Neural progenitor cell (in vitro differentiated cells): ENCODE data around the gene FAM204A. TPM values are rescaled to one million over a fixed set of nuclear protein-coding genes. Genes with fewer than 3 reads are reported as not detected.

Experiments used
- DNase-seq: peaks from one replicate; pipeline ENCODE4 v3.0.0-alpha.2; 2016; ENCODE audit warnings: low spot score
- H2AFZ ChIP-seq: fragments of 200-600 bp; sonication (generic); replicated peaks from 2 replicates; pipeline ENCODE4 v1.6.1; 2016; ENCODE audit warnings: antibody characterized with exemption
- H3F3A ChIP-seq: fragments of 200-600 bp; sonication (generic); 2 replicates; pipeline ENCODE4 v1.6.1; 2016; ENCODE audit warnings: antibody characterized with exemption, low read depth
- H3K27ac ChIP-seq: fragments of 200-600 bp; sonication (generic); 2 replicates; pipeline ENCODE4 v1.5.1; 2016; ENCODE audit warnings: mild to moderate bottlenecking
- H3K27me3 ChIP-seq: fragments of 200-600 bp; sonication (generic); 2 replicates; pipeline ENCODE4 v1.6.1; 2016; ENCODE audit warnings: mild to moderate bottlenecking, moderate library complexity
- H3K36me3 ChIP-seq: fragments of 200-600 bp; sonication (generic); 2 replicates; pipeline ENCODE4 v1.5.1; 2016
- H3K4me1 ChIP-seq: fragments of 200-600 bp; sonication (generic); 2 replicates; pipeline ENCODE4 v1.6.1; 2016; ENCODE audit warnings: mixed run types
- H3K4me2 ChIP-seq: fragments of 200-600 bp; sonication (generic); 2 replicates; pipeline ENCODE4 v1.6.1; 2016
- H3K4me3 ChIP-seq: fragments of 200-600 bp; sonication (generic); 2 replicates; pipeline ENCODE4 v1.5.1; 2016
- H3K79me2 ChIP-seq: fragments of 200-600 bp; sonication (generic); 2 replicates; pipeline ENCODE4 v1.6.1; 2016; ENCODE audit warnings: low read depth
- H3K9ac ChIP-seq: fragments of 200-600 bp; sonication (generic); 2 replicates; pipeline ENCODE4 v1.6.1; 2016
- H3K9me3 ChIP-seq: fragments of 200-600 bp; sonication (generic); 2 replicates; pipeline ENCODE4 v1.5.1; 2016; ENCODE audit warnings: low read depth
- H4K20me1 ChIP-seq: fragments of 200-600 bp; sonication (generic); 2 replicates; pipeline ENCODE4 v1.6.1; 2016; ENCODE audit warnings: low read depth
- H3K27ac Mint-ChIP-seq: 3 replicates; pipeline ENCODE4 v1.8.0; 2021; ENCODE audit warnings: mixed read lengths
- H3K27me3 Mint-ChIP-seq: 2 replicates; pipeline ENCODE4 v1.8.0; 2022; ENCODE audit warnings: low read depth, mild to moderate bottlenecking, inconsistent platforms, moderate library complexity, mixed read lengths; ENCODE audit not compliant: insufficient read depth
- H3K36me3 Mint-ChIP-seq: 3 replicates; pipeline ENCODE4 v1.8.0; 2021; ENCODE audit warnings: mixed read lengths
- H3K4me1 Mint-ChIP-seq: 3 replicates; pipeline ENCODE4 v1.8.0; 2021; ENCODE audit warnings: mixed read lengths
- H3K4me3 Mint-ChIP-seq: 3 replicates; pipeline ENCODE4 v1.8.0; 2021; ENCODE audit warnings: mild to moderate bottlenecking, moderate library complexity, mixed read lengths
- H3K9me3 Mint-ChIP-seq: 3 replicates; pipeline ENCODE4 v1.8.0; 2020; ENCODE audit warnings: mixed read lengths
- EZH2 ChIP-seq: fragments of 200-600 bp; sonication (generic); IDR thresholded peaks from 2 replicates; pipeline ENCODE4 v1.6.1; 2017; ENCODE audit warnings: antibody characterized with exemption, mild to moderate bottlenecking, moderate library complexity
- EZH2phosphoT487 ChIP-seq: fragments of 200-600 bp; sonication (generic); IDR thresholded peaks from 2 replicates; pipeline ENCODE4 v1.6.1; 2017; ENCODE audit warnings: antibody characterized with exemption
- total RNA-seq: library from RNA; depleted of rRNA; stranded (reverse); fragments of >200 nt; gene quantifications from 2 replicates; pipeline ENCODE4 v1.2.3, GENCODE V29; 2015; ENCODE audit warnings: low replicate concordance
- TF ChIP-seq, protein P1 (sequence below): fragments of 200-600 bp; sonication (generic); IDR thresholded peaks from 2 replicates; pipeline ENCODE4 v1.5.1; 2017; ENCODE audit warnings: antibody characterized with exemption, mild to moderate bottlenecking

FAM204A gene
- total RNA-seq, 1 donor from 2014 or later = 77.7 TPM

DNA sequence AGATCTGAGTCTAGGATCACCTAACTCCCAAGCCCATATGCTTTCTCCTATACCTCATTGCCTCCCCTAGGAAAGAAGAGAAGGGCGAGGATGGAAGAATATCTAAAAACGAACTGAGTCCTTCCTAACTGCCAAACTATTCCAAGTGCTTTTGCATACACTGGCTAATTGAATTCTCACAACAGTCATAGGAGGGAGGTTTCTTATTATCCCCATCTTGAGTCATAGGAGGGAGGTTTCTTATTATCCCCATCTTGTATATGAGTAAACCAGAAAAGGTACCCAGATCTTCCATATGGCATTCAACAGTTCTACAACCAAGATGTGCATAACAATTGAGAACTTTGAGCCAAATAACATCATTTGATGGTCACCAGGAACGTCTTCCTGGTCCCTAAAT is 13.1 kb upstream of the FAM204A start:
- TF ChIP-seq, protein P1, sequence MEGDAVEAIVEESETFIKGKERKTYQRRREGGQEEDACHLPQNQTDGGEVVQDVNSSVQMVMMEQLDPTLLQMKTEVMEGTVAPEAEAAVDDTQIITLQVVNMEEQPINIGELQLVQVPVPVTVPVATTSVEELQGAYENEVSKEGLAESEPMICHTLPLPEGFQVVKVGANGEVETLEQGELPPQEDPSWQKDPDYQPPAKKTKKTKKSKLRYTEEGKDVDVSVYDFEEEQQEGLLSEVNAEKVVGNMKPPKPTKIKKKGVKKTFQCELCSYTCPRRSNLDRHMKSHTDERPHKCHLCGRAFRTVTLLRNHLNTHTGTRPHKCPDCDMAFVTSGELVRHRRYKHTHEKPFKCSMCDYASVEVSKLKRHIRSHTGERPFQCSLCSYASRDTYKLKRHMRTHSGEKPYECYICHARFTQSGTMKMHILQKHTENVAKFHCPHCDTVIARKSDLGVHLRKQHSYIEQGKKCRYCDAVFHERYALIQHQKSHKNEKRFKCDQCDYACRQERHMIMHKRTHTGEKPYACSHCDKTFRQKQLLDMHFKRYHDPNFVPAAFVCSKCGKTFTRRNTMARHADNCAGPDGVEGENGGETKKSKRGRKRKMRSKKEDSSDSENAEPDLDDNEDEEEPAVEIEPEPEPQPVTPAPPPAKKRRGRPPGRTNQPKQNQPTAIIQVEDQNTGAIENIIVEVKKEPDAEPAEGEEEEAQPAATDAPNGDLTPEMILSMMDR = no peak
- no peak for TF ChIP-seq EZH2phosphoT487
- no peak for TF ChIP-seq EZH2
- Mint-ChIP-seq H3K9me3 (no peaks in the 10 kb centered on the region), H3K36me3 (no peaks in the 10 kb centered on the region), H3K27ac (no peak overlapping the region), H3K4me1 (no peaks in the 10 kb centered on the region), H3K4me3 (no peak overlapping the region), H3K27me3 (peaks cover 4% of the 10 kb centered on the region)
- no peak for DNase-seq
- Histone ChIP-seq H3K9me3 (no peaks in the 10 kb centered on the region), H3K79me2 (no peaks in the 10 kb centered on the region), H2AFZ (no peak overlapping the region), H3K36me3 (no peaks in the 10 kb centered on the region), H3K4me2 (no peak overlapping the region), H3K9ac (no peak overlapping the region), H3K27me3 (peaks cover 15% of the 10 kb centered on the region), H3K27ac (no peak overlapping the region), H3K4me3 (no peak overlapping the region), H3F3A (no peaks in the 10 kb centered on the region), H4K20me1 (no peaks in the 10 kb centered on the region), H3K4me1 (no peaks in the 10 kb centered on the region)

DNA sequence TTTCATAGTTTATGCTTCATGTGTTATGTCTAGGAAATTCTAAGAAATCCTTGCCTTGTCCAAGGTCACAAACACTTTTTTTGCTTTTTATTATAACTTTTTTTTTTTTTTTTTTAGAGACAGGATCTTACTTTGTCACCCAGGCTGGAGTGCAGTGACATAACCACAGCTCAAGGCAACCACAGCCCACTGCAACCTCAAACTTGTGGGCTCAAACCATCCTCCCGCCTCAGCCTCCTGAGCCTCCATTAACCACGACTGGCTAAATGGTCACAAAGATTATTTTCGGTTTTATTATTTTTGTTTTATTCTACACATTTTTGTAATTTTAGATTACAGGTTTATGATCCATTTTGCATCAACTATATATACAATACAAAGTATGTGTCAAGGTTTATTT is 7.1 kb upstream of the FAM204A start:
- H3K4me1 ChIP-seq = no peaks in the 10 kb centered on the region
- H3K4me3 ChIP-seq = no peak overlapping the region
- H2AFZ ChIP-seq = no peak overlapping the region
- H3K79me2 ChIP-seq = no peaks in the 10 kb centered on the region
- H3K27me3 Mint-ChIP-seq = no peaks in the 10 kb centered on the region
- H3K9ac ChIP-seq = no peak overlapping the region
- no peaks in the 10 kb centered on the region for H3K9me3 Mint-ChIP-seq
- DNase-seq = no peak
- H3K4me1 Mint-ChIP-seq = no peaks in the 10 kb centered on the region
- no peak overlapping the region for H3K27ac ChIP-seq
- peaks cover 15% of the 10 kb centered on the region for H3K27me3 ChIP-seq
- no peak overlapping the region for H3K4me3 Mint-ChIP-seq
- no peaks in the 10 kb centered on the region for H3K36me3 ChIP-seq
- H3F3A ChIP-seq = no peaks in the 10 kb centered on the region
- no peak overlapping the region for H3K27ac Mint-ChIP-seq
- H3K4me2 ChIP-seq = no peak overlapping the region
- TF ChIP-seq, protein P1 = no peak
- TF ChIP-seq EZH2phosphoT487 (no peak), EZH2 (no peak)
- no peaks in the 10 kb centered on the region for H4K20me1 ChIP-seq
- no peaks in the 10 kb centered on the region for H3K36me3 Mint-ChIP-seq
- no peaks in the 10 kb centered on the region for H3K9me3 ChIP-seq

DNA sequence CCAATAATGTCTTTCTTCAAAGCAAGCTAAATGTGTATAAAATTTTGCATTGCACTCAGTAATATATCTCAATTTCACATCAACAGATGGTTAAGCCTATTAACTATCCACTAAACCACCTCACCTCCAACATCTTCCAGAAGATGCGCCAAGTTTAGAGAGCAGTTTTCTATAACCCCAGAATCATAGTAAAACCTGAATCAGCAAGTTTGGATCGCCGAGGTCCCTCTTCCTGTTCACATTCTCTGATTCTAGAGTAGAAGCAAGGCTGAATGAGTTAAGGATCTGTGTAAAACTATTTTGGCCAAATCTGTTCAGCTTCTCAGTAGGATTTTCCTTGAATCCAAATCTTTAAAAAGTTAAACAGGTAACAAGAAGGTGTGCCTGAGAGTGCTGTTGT is 1.4 kb upstream of the FAM204A start:
- peaks cover 5% of the 10 kb centered on the region for H3F3A ChIP-seq
- DNase-seq = no peak
- TF ChIP-seq EZH2phosphoT487 = no peak
- TF ChIP-seq EZH2 = no peak
- TF ChIP-seq, protein P1 = no peak
- H4K20me1 ChIP-seq = no peaks in the 10 kb centered on the region
- H3K27ac Mint-ChIP-seq = no peak overlapping the region
- no peak overlapping the region for H3K27ac ChIP-seq
- H3K27me3 ChIP-seq = no peaks in the 10 kb centered on the region
- H3K9me3 Mint-ChIP-seq = no peaks in the 10 kb centered on the region
- peaks cover 29% of the 10 kb centered on the region for H3K4me1 Mint-ChIP-seq
- no peaks in the 10 kb centered on the region for H3K9me3 ChIP-seq
- H3K4me1 ChIP-seq = peaks cover 15% of the 10 kb centered on the region
- H3K9ac ChIP-seq = no peak overlapping the region
- H3K27me3 Mint-ChIP-seq = no peaks in the 10 kb centered on the region
- H3K36me3 Mint-ChIP-seq = peaks cover 2% of the 10 kb centered on the region
- H3K4me2 ChIP-seq = no peak overlapping the region
- H3K4me3 Mint-ChIP-seq = no peak overlapping the region
- H3K4me3 ChIP-seq = no peak overlapping the region
- no peaks in the 10 kb centered on the region for H3K36me3 ChIP-seq
- peaks cover 34% of the 10 kb centered on the region for H3K79me2 ChIP-seq
- H2AFZ ChIP-seq = no peak overlapping the region
